Measurements from ENCODE around the gene MICU1.

DNA sequence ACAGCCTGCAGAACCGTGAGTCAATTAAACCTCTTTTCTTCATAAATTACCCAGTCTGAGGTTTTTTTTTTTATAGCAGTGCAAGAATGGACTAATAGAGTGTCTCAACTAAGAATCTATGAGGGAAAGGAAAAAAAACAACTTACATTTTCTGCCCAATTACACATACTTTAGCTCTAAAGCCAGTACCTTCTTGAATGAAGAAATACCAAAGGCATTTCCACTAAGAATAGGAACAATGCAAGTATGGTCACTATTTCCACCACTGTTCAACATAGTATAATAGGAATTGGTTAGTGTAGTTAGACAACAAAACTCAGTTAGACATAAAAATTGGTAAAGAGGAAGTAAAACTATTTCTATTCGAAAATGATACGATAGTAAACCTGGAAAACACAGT lies 37.6 kb downstream of the MICU1 start:
- no peak for TF ChIP-seq RAD21 (IDR thresholded peaks at IDR 0.05; ENCODE audit: insufficient read depth, low read depth, low read length)
- TF ChIP-seq SREBF2 (IDR thresholded peaks at IDR 0.05; ENCODE audit: low read length) = no peak
- no peak for TF ChIP-seq POLR2AphosphoS5 (IDR thresholded peaks at IDR 0.05; ENCODE audit: low read length)
- TF ChIP-seq ATF7 (IDR thresholded peaks at IDR 0.05; ENCODE audit: low read depth) = no peak
- no peak for TF ChIP-seq CTCF (IDR thresholded peaks at IDR 0.05 in 2 of 3, conservative IDR thresholded peaks at IDR 0.05 in 1 of 3; ENCODE audit: control insufficient read depth in 2 of 3, extremely low read depth in 1 of 3, insufficient read depth in 1 of 3, low read depth in 3 of 3, low read length in 3 of 3)
- no peak for TF ChIP-seq EZH2 (IDR thresholded peaks at IDR 0.05; ENCODE audit: borderline replicate concordance, control insufficient read depth, low read depth, low read length)
- TF ChIP-seq EP300 (IDR thresholded peaks at IDR 0.05; ENCODE audit: borderline replicate concordance in 1 of 2, control insufficient read depth in 1 of 2, low read depth in 2 of 2, low read length in 2 of 2) = no peak

Data from GM12878 (cell line).